IPS-18a (cell line): ENCODE data around the gene JAK3.
"Not testable (repeated sequence)": the region's sequence is repeated elsewhere in the genome, so short reads cannot be mapped to it uniquely, and the experiment has no call there.

Experiments used
- H3K27ac ChIP-seq: one replicate; pipeline ENCODE4 v1.5.1; 2013; ENCODE audit warnings: low read length
- H3K27me3 ChIP-seq: one replicate; pipeline ENCODE4 v1.6.1; 2013; ENCODE audit warnings: mild to moderate bottlenecking, low read length; ENCODE audit not compliant: control insufficient read depth, insufficient read depth
- H3K36me3 ChIP-seq: one replicate; pipeline ENCODE4 v1.6.1; 2013; ENCODE audit warnings: low read depth, low read length; ENCODE audit not compliant: control insufficient read depth
- H3K4me1 ChIP-seq: one replicate; pipeline ENCODE4 v1.6.1; 2013; ENCODE audit warnings: low read depth, low read length; ENCODE audit not compliant: control insufficient read depth
- H3K4me3 ChIP-seq: one replicate; pipeline ENCODE4 v1.5.1; 2013; ENCODE audit warnings: low read length
- H3K9ac ChIP-seq: one replicate; pipeline ENCODE4 v1.6.1; 2013; ENCODE audit warnings: mild to moderate bottlenecking, low read length, moderate library complexity
- H3K9me3 ChIP-seq: one replicate; pipeline ENCODE4 v1.6.1; 2013; ENCODE audit warnings: low read depth, low read length; ENCODE audit not compliant: control insufficient read depth

Gene JAK3

GRCh38 chr19:17847538-17848366 is at the start of gene JAK3:
JAK3 (minus strand) TSS chr19:17847982; CDS start chr19:17844417, 3,565 bp downstream.
- Histone ChIP-seq H3K4me3 (peak within 1 kb of the TSS; percentile 33), H3K9me3 (no peaks in the 10 kb centered on the region), H3K36me3 (no peaks in the 10 kb centered on the region), H3K27ac (no peak within 1 kb of the TSS), H3K27me3 (peaks cover 12% of the 10 kb centered on the region), H3K9ac (no peak within 1 kb of the TSS), H3K4me1 (no peaks in the 10 kb centered on the region)

GRCh38 chr19:17893766-17894165 is 46.0 kb upstream of the JAK3 start:
- Histone ChIP-seq H3K36me3 (no peaks in the 10 kb centered on the region), H3K9ac (no peak overlapping the region), H3K27ac (no peak overlapping the region), H3K9me3 (no peaks in the 10 kb centered on the region), H3K4me1 (no peaks in the 10 kb centered on the region), H3K27me3 (no peaks in the 10 kb centered on the region), H3K4me3 (no peak overlapping the region)

GRCh38 chr19:17889609-17890214 is 41.9 kb upstream of the JAK3 start:
- Histone ChIP-seq H3K27ac (no peak overlapping the region), H3K9me3 (no peaks in the 10 kb centered on the region), H3K27me3 (no peaks in the 10 kb centered on the region), H3K4me1 (no peaks in the 10 kb centered on the region), H3K36me3 (no peaks in the 10 kb centered on the region), H3K4me3 (no peak overlapping the region), H3K9ac (no peak overlapping the region)

GRCh38 chr19:17888260-17888659 is 40.5 kb upstream of the JAK3 start:
- Histone ChIP-seq H3K4me1 (no peaks in the 10 kb centered on the region), H3K27me3 (no peaks in the 10 kb centered on the region), H3K9me3 (no peaks in the 10 kb centered on the region), H3K4me3 (no peak overlapping the region), H3K9ac (no peak overlapping the region), H3K27ac (no peak overlapping the region), H3K36me3 (no peaks in the 10 kb centered on the region)

GRCh38 chr19:17887221-17887620 is 39.4 kb upstream of the JAK3 start:
- not testable (repeated sequence) for H3K36me3 ChIP-seq, H3K9me3 ChIP-seq, H3K4me1 ChIP-seq, H3K27me3 ChIP-seq, H3K27ac ChIP-seq, H3K4me3 ChIP-seq, H3K9ac ChIP-seq

- H3K27ac ChIP-seq, result no peak overlapping the region
- no peak overlapping the region for H3K4me3 ChIP-seq
- no peaks in the 10 kb centered on the region for H3K27me3 ChIP-seq
- no peaks in the 10 kb centered on the region for H3K36me3 ChIP-seq
- no peaks in the 10 kb centered on the region for H3K9me3 ChIP-seq
- H3K9ac ChIP-seq, result no peak overlapping the region
- H3K4me1 ChIP-seq, result no peaks in the 10 kb centered on the region
These were observed 38.7 kb upstream of the JAK3 start for GRCh38 chr19:17886515-17886914.

- Histone ChIP-seq H3K27me3 (no peaks in the 10 kb centered on the region), H3K36me3 (no peaks in the 10 kb centered on the region), H3K27ac (no peak overlapping the region), H3K4me3 (no peak overlapping the region), H3K9me3 (no peaks in the 10 kb centered on the region), H3K4me1 (no peaks in the 10 kb centered on the region), H3K9ac (no peak overlapping the region)
These were observed 36.0 kb upstream of the JAK3 start for GRCh38 chr19:17883627-17884410.

- H3K27me3 ChIP-seq, result no peaks in the 10 kb centered on the region
- H3K9ac ChIP-seq, result no peak overlapping the region
- H3K4me3 ChIP-seq, result no peak overlapping the region
- H3K27ac ChIP-seq, result no peak overlapping the region
- no peaks in the 10 kb centered on the region for H3K4me1 ChIP-seq
- no peaks in the 10 kb centered on the region for H3K36me3 ChIP-seq
- H3K9me3 ChIP-seq, result no peaks in the 10 kb centered on the region
These were observed 33.9 kb upstream of the JAK3 start for GRCh38 chr19:17881701-17882100.

- H3K4me3 ChIP-seq, result no peak overlapping the region
- no peak overlapping the region for H3K27ac ChIP-seq
- no peak overlapping the region for H3K9ac ChIP-seq
- H3K27me3 ChIP-seq, result no peaks in the 10 kb centered on the region
- no peaks in the 10 kb centered on the region for H3K9me3 ChIP-seq
- H3K4me1 ChIP-seq, result no peaks in the 10 kb centered on the region
- H3K36me3 ChIP-seq, result no peaks in the 10 kb centered on the region
These were observed 31.7 kb upstream of the JAK3 start for GRCh38 chr19:17879466-17879865.

- Histone ChIP-seq H3K27me3 (peaks cover 10% of the 10 kb centered on the region), H3K9ac (no peak overlapping the region), H3K4me3 (no peak overlapping the region), H3K36me3 (no peaks in the 10 kb centered on the region), H3K27ac (no peak overlapping the region), H3K4me1 (no peaks in the 10 kb centered on the region), H3K9me3 (no peaks in the 10 kb centered on the region)
These were observed 29.9 kb upstream of the JAK3 start for GRCh38 chr19:17877696-17878095.

- no peaks in the 10 kb centered on the region for H3K4me1 ChIP-seq
- no peaks in the 10 kb centered on the region for H3K9me3 ChIP-seq
- no peak overlapping the region for H3K27ac ChIP-seq
- no peaks in the 10 kb centered on the region for H3K36me3 ChIP-seq
- H3K27me3 ChIP-seq, result peaks cover 27% of the 10 kb centered on the region
- H3K4me3 ChIP-seq, result peak overlapping the region; percentile 34
- H3K9ac ChIP-seq, result no peak overlapping the region
These were observed 27.0 kb upstream of the JAK3 start for GRCh38 chr19:17874758-17875135.
